ENCODE measurements around the gene ABCB11. TPM values are rescaled to one million over a fixed set of nuclear protein-coding genes. Genes with fewer than 3 reads are reported as not detected.
A peak's percentile ranks its signal among the peaks of the same experiment; 100 is the strongest.

ABCB11 gene
- total RNA-seq, 1 donor from 2014 or later: not detected

DNA sequence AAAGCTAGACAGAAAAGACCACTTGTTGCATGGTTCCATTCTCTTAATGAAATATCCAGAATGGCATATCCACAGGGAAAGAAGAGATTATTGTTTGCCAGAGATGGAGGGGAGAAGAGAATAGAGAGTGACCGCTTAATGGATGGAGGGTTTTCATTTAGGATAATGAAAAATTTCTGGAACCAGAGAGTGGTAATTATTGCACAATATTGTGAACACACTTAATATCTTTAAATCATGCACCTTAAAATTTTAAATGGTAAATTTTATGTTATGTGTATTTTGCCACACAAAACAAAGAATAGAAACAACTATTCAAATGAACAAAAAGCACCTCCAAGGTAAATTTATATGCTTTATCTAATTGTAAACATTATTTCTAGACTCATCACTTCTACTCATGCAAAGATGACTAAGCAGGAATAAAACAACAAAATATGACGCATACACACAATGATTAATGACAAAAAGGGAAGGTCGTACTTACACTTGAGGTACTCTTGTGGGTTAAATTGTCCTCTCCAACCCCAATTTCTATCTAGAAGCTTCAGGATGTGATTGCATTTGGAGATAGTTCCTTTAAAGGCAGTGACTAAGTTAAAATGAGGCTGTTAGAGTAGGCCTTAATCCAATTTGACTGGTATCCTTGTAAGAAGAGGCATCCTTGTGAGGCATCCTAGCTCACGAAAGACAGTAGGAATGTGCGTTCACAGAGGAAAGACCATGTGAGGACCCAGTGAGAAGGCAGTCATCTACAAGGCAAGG lies 19.5 kb upstream of the ABCB11 start:
- H3K4me1 Mint-ChIP-seq: no peaks in the 10 kb centered on the region
- no peak overlapping the region for H3K27ac Mint-ChIP-seq
- H3K9me3 Mint-ChIP-seq: peaks cover 19% of the 10 kb centered on the region
- no peak overlapping the region for H3K4me2 ChIP-seq
- no peak overlapping the region for H3K4me3 ChIP-seq
- H3K79me2 ChIP-seq (ENCODE audit: low read depth): no peaks in the 10 kb centered on the region
- H3K27ac ChIP-seq: no peak overlapping the region
- TF ChIP-seq, protein P1, sequence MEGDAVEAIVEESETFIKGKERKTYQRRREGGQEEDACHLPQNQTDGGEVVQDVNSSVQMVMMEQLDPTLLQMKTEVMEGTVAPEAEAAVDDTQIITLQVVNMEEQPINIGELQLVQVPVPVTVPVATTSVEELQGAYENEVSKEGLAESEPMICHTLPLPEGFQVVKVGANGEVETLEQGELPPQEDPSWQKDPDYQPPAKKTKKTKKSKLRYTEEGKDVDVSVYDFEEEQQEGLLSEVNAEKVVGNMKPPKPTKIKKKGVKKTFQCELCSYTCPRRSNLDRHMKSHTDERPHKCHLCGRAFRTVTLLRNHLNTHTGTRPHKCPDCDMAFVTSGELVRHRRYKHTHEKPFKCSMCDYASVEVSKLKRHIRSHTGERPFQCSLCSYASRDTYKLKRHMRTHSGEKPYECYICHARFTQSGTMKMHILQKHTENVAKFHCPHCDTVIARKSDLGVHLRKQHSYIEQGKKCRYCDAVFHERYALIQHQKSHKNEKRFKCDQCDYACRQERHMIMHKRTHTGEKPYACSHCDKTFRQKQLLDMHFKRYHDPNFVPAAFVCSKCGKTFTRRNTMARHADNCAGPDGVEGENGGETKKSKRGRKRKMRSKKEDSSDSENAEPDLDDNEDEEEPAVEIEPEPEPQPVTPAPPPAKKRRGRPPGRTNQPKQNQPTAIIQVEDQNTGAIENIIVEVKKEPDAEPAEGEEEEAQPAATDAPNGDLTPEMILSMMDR (IDR thresholded peaks at IDR 0.05): no peak
- TF ChIP-seq EZH2phosphoT487 (IDR thresholded peaks at IDR 0.05) (no peak), EZH2 (IDR thresholded peaks at IDR 0.05) (no peak)
- no peaks in the 10 kb centered on the region for H4K20me1 ChIP-seq (ENCODE audit: low read depth)
- H3K4me3 Mint-ChIP-seq: no peak overlapping the region
- H3K36me3 ChIP-seq: no peaks in the 10 kb centered on the region
- H2AFZ ChIP-seq (replicated peaks): peak overlapping the region; percentile 65
- no peaks in the 10 kb centered on the region for H3K9me3 ChIP-seq (ENCODE audit: low read depth)
- no peaks in the 10 kb centered on the region for H3K27me3 ChIP-seq
- H3K36me3 Mint-ChIP-seq: no peaks in the 10 kb centered on the region
- H3K9ac ChIP-seq: no peak overlapping the region
- H3K27me3 Mint-ChIP-seq (ENCODE audit: insufficient read depth, low read depth): no peaks in the 10 kb centered on the region
- no peak for DNase-seq (ENCODE audit: low spot score)
- no peaks in the 10 kb centered on the region for H3F3A ChIP-seq (ENCODE audit: low read depth)
- H3K4me1 ChIP-seq: no peaks in the 10 kb centered on the region

DNA sequence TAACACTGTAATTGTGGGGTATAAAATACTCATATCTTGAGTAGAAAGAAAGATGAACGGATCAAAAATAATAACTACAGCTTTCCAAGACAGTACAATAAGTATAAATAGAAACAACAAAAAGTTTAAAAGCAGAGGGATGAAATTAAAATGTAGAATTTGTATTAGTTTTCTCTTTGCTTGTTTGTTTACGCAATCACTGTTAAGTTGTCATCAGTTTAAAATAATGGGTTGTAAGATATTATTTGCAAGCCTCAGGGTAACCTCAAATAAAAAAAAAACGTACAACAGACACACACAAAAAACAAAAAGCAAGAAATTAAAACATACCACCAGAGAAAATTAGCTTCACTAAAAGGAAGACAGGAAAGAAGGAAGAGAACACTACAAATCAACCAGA lies 18.0 kb upstream of the ABCB11 start:
- no peak overlapping the region for H3K9ac ChIP-seq
- no peak overlapping the region for H2AFZ ChIP-seq (replicated peaks)
- no peaks in the 10 kb centered on the region for H3K4me1 ChIP-seq
- no peak for DNase-seq (ENCODE audit: low spot score)
- TF ChIP-seq, protein P1 (IDR thresholded peaks at IDR 0.05): no peak
- TF ChIP-seq EZH2phosphoT487 (IDR thresholded peaks at IDR 0.05) (no peak), EZH2 (IDR thresholded peaks at IDR 0.05) (no peak)
- H3K79me2 ChIP-seq (ENCODE audit: low read depth): no peaks in the 10 kb centered on the region
- peaks cover 11% of the 10 kb centered on the region for H3K9me3 Mint-ChIP-seq
- H3K27me3 Mint-ChIP-seq (ENCODE audit: insufficient read depth, low read depth): no peaks in the 10 kb centered on the region
- H3K9me3 ChIP-seq (ENCODE audit: low read depth): no peaks in the 10 kb centered on the region
- no peaks in the 10 kb centered on the region for H3F3A ChIP-seq (ENCODE audit: low read depth)
- no peaks in the 10 kb centered on the region for H3K36me3 ChIP-seq
- H3K4me1 Mint-ChIP-seq: no peaks in the 10 kb centered on the region
- H3K4me3 ChIP-seq: no peak overlapping the region
- no peak overlapping the region for H3K4me2 ChIP-seq
- H3K36me3 Mint-ChIP-seq: no peaks in the 10 kb centered on the region
- no peak overlapping the region for H3K4me3 Mint-ChIP-seq
- no peaks in the 10 kb centered on the region for H3K27me3 ChIP-seq
- H3K27ac ChIP-seq: no peak overlapping the region
- no peaks in the 10 kb centered on the region for H4K20me1 ChIP-seq (ENCODE audit: low read depth)
- H3K27ac Mint-ChIP-seq: no peak overlapping the region

DNA sequence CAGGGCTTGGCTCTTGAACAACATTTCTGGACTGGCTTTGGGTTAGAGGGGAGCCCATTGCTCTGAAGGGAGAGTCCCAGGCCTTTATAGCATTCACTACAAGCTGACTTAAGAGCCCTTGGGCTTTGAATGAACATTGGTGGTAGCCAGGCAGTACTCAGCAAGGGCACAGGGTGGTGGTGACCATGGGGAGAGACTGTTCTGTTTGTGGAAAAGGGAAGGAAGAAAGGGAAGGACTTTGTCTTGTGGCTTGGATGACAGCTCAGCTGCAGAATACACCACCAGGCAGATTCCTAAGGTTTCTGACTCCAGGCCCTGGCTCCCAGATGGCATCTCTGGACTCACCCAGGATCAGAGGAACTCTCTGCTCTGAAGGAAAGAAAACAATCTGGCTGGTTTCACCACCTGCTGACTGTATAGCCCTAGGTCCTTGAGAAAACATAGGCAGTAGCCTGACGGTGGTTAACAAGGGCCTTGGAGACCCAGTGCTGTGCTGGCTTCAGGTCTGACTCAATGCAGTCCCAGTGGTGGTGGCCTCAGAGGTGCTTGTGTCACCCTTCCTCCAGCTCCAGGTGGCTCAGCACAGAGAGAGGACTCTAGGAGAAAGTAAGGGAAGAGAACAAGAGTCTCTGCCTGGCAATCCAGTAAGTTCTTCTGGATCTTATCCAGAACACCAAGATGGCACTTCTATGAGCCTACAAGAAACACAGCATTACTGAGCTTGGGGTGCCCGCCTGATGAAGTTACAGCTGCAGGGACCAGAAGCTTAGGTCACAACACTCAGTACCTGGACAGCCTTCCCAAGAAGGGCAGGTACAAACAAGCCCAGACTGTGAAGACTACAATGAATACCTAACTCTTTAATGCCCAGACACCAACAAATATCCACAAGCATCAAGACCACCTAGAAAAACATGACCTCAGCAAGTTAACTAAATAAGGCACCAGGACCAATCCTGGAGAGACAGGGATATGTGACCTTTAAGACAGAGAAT lies 16.4 kb upstream of the ABCB11 start:
- TF ChIP-seq EZH2phosphoT487 (IDR thresholded peaks at IDR 0.05) (no peak), EZH2 (IDR thresholded peaks at IDR 0.05) (no peak)
- TF ChIP-seq, protein P1 (IDR thresholded peaks at IDR 0.05): no peak
- Mint-ChIP-seq H3K27me3 (ENCODE audit: insufficient read depth, low read depth) (no peaks in the 10 kb centered on the region), H3K36me3 (no peaks in the 10 kb centered on the region)

More for the DNA sequence above, 16.4 kb upstream of the ABCB11 start:
- no peak overlapping the region for H3K4me3 Mint-ChIP-seq
- H3K4me3 ChIP-seq: no peak overlapping the region
- no peaks in the 10 kb centered on the region for H3K79me2 ChIP-seq (ENCODE audit: low read depth)
- no peaks in the 10 kb centered on the region for H3K4me1 Mint-ChIP-seq
- H3K27ac Mint-ChIP-seq: no peak overlapping the region
- no peaks in the 10 kb centered on the region for H3K4me1 ChIP-seq
- H4K20me1 ChIP-seq (ENCODE audit: low read depth): no peaks in the 10 kb centered on the region
- no peaks in the 10 kb centered on the region for H3K27me3 ChIP-seq
- no peak overlapping the region for H3K27ac ChIP-seq
- H3K36me3 ChIP-seq: no peaks in the 10 kb centered on the region
- H3K9me3 ChIP-seq (ENCODE audit: low read depth): no peaks in the 10 kb centered on the region
- H3K9me3 Mint-ChIP-seq: peaks cover 19% of the 10 kb centered on the region
- no peak for DNase-seq (ENCODE audit: low spot score)
- no peak overlapping the region for H3K4me2 ChIP-seq
- no peak overlapping the region for H2AFZ ChIP-seq (replicated peaks)
- H3F3A ChIP-seq (ENCODE audit: low read depth): no peaks in the 10 kb centered on the region
- H3K9ac ChIP-seq: no peak overlapping the region

Data from neural progenitor cell (in vitro differentiated cells).